Pancreas (tissue), 10 donors: ENCODE results near the gene RYK. TPM values are rescaled to one million over a fixed set of nuclear protein-coding genes. Genes with fewer than 3 reads are reported as not detected.

ENCODE experiments used
- ATAC-seq, 4 donors: fragments of 200-7000 bp; cut with Tn5 transposase; one replicate each; pipeline versions ENCODE4 v1.8.0 to v1.9.1; 2020; ENCODE audit warnings: mild to moderate bottlenecking in 4 of 4, moderate library complexity in 4 of 4
- DNase-seq, 6 donors: peaks; one replicate each; pipeline ENCODE4 v3.0.0-alpha.2; 2020
- FAIRE-seq: peaks from 2 replicates; lab custom pipeline; 2012; peaks lifted over from hg19 to GRCh38; lab: Jason Lieb, UNC
- H3K27ac ChIP-seq, 4 donors: fragments of 200-600 bp; sonication (generic); 1 replicate in 3 of 4; 2 replicates in 1 of 4; pipeline versions ENCODE4 v1.5.0 to v1.8.0; 2020
- H3K27me3 ChIP-seq, 4 donors: fragments of 200-600 bp; one replicate each; pipeline ENCODE4 v1.8.0; 2021
- H3K36me3 ChIP-seq, 3 donors: fragments of 200-600 bp; sonication (generic) in 1 of 3; one replicate each; pipeline versions ENCODE4 v1.5.0 to v1.8.0; 2020 to 2021
- H3K4me1 ChIP-seq, 3 donors: fragments of 200-600 bp; one replicate each; pipeline ENCODE4 v1.8.0; 2021
- H3K4me3 ChIP-seq, 4 donors: fragments of 200-600 bp; sonication (generic) in 2 of 4; one replicate each; pipeline versions ENCODE4 v1.5.0 to v1.8.0; 2020 to 2021
- H3K9me3 ChIP-seq, 4 donors: fragments of 200-600 bp; one replicate each; pipeline ENCODE4 v1.8.0; 2021
- WGBS, 2 donors: extraction: QIAGEN DNeasy Blood & Tissue Kit; methylation state at CpG; one replicate each; pipeline ENCODE4 v1.1.7; 2013; 5-methylcytosine and 5-hydroxymethylcytosine counted together
- intact Hi-C, 3 donors: fragments of 100-400 bp; cut with DNase I; formaldehyde crosslinking; loops; one replicate each; pipeline versions ENCODE4 v1.11.1 to v1.14.2; 2022
- polyA plus RNA-seq, 2 donors: library from polyadenylated mRNA; stranded (reverse); fragments of 200-250 nt; gene quantifications; one replicate each; pipeline ENCODE4 v1.2.3, GENCODE V29; 2013
- total RNA-seq, 6 donors: library from RNA; stranded (reverse); fragmentation: NEBNext Ultra II Directional in 4 of 6; extraction: Animal tissue kit (Norgen Biotek cat#: 25700) in 4 of 6; gene quantifications; one replicate each; pipeline versions ENCODE4 v1.2.1 to v1.2.4, GENCODE V29; 2021 to 2023
- TF ChIP-seq, protein P1 (sequence below), 4 donors: fragments of 200-600 bp; sonication (generic) in 3 of 4; IDR thresholded peaks; one replicate each; pipeline versions ENCODE4 v1.5.0 to v1.8.0; 2021; ENCODE audit warnings: antibody characterized with exemption in 4 of 4
- donor health status: healthy with polysubstance abuse.
- donor health status: DM: no; HTN: no; CAD: no; lungs with moderate emphysema.
- donor health status: DM: no; HTN: no; CAD: no.
- donor health status: control.
- donor health status: control.
- donor health status: Bipolar disorder and iron deficiency.
- donor health status: DM: yes; HTN: yes; CAD: no.
- donor health status: DM: no; HTN: no; CAD: no.
- donor health status: DM: no; HTN: no; CAD: no.
- donor health status: DM: yes; HTN: yes; CAD: no.

Gene RYK
- total and polyA plus RNA-seq, 8 donors, result 13.8 to 31.9 (median 20.5) TPM

- no peak for ATAC-seq
- TF ChIP-seq, protein P1, sequence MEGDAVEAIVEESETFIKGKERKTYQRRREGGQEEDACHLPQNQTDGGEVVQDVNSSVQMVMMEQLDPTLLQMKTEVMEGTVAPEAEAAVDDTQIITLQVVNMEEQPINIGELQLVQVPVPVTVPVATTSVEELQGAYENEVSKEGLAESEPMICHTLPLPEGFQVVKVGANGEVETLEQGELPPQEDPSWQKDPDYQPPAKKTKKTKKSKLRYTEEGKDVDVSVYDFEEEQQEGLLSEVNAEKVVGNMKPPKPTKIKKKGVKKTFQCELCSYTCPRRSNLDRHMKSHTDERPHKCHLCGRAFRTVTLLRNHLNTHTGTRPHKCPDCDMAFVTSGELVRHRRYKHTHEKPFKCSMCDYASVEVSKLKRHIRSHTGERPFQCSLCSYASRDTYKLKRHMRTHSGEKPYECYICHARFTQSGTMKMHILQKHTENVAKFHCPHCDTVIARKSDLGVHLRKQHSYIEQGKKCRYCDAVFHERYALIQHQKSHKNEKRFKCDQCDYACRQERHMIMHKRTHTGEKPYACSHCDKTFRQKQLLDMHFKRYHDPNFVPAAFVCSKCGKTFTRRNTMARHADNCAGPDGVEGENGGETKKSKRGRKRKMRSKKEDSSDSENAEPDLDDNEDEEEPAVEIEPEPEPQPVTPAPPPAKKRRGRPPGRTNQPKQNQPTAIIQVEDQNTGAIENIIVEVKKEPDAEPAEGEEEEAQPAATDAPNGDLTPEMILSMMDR (IDR thresholded peaks at IDR 0.05), result no peak
- Histone ChIP-seq H3K27ac (no peak overlapping the region), H3K9me3 (no peaks in the 10 kb centered on the region), H3K36me3 (no peaks in the 10 kb centered on the region), H3K4me3 (no peak overlapping the region), H3K27me3 (no peaks in the 10 kb centered on the region), H3K4me1 (peaks cover 0 to 10% (median 8%) of the 10 kb centered on the region in 3 donors)
- intact Hi-C loops, result no loop called here
- FAIRE-seq, result no peak
- peak in 2 of 6 donors; percentile 28 to 47 for DNase-seq
- 84% methylated on average over 22 of the region's 22 CpGs for WGBS, 2 donors
Observed at GRCh38 chr3:134251731-134252391, 1.2 kb upstream of the RYK start.

GRCh38 chr3:134249935-134250716 lies 533 bp downstream of the RYK start:
- H3K27me3 ChIP-seq, result no peaks in the 10 kb centered on the region
- peak; percentile 52 to 88 (median 70) for DNase-seq
- H3K9me3 ChIP-seq, result no peaks in the 10 kb centered on the region
- peak overlapping the region; percentile 31 to 87 (median 72) for H3K4me3 ChIP-seq
- peak; percentile 72 to 83 (median 78) for ATAC-seq
- peaks cover 0 to 10% (median 10%) of the 10 kb centered on the region in 3 donors for H3K4me1 ChIP-seq
- FAIRE-seq, result no peak
- 0 to 1% methylated on average over 31 to 85 of the region's 85 CpGs for WGBS, 2 donors
- peak overlapping the region; percentile 75 to 91 (median 84) for H3K27ac ChIP-seq
- intact Hi-C loops, result no loop called here
- no peaks in the 10 kb centered on the region for H3K36me3 ChIP-seq
- TF ChIP-seq, protein P1 (IDR thresholded peaks at IDR 0.05), result no peak

- Histone ChIP-seq H3K9me3 (no peaks in the 10 kb centered on the region), H3K36me3 (no peaks in the 10 kb centered on the region), H3K4me1 (peaks cover 0 to 13% (median 10%) of the 10 kb centered on the region in 3 donors), H3K4me3 (peak overlapping the region; percentile 31 to 87 (median 72)), H3K27ac (peak overlapping the region; percentile 75 to 91 (median 84)), H3K27me3 (no peaks in the 10 kb centered on the region)
- FAIRE-seq, result no peak
- intact Hi-C loops, result no loop called here
- WGBS, 2 donors, result 2 to 3% methylated on average over 4 of the region's 4 CpGs
- ATAC-seq, result no peak
- TF ChIP-seq, protein P1 (IDR thresholded peaks at IDR 0.05), result no peak
- DNase-seq, result no peak
Observed at GRCh38 chr3:134249296-134249841, 1.3 kb downstream of the RYK start.

DNA sequence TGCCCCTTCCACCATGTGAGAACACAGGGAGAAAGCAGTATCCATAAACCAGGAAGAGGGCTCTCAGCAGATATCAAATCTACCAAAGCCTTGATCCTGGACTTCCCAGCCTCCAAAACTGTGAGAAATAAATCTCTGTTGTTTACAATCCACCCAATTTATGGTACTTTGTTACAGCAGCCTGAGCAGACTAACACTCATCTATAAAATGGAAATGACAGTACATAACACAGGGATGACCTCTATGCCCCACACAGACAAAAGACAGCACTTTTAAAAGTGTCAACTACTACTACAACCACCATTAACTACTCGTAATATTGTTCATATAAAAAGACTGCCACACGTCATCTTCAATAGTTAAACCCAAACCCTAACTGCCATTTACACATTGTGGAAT lies 5.7 kb downstream of the RYK start:
- H3K9me3 ChIP-seq, result no peaks in the 10 kb centered on the region
- intact Hi-C loops, result no loop called here
- no peak for DNase-seq
- peaks cover 4 to 13% (median 13%) of the 10 kb centered on the region in 3 donors for H3K4me1 ChIP-seq
- no peak for ATAC-seq
- TF ChIP-seq, protein P1 (IDR thresholded peaks at IDR 0.05), result no peak
- H3K36me3 ChIP-seq, result no peaks in the 10 kb centered on the region
- H3K27ac ChIP-seq, result no peak overlapping the region
- no peak overlapping the region for H3K4me3 ChIP-seq
- no peaks in the 10 kb centered on the region for H3K27me3 ChIP-seq
- 88 to 97% methylated on average over 2 of the region's 2 CpGs for WGBS, 2 donors
- FAIRE-seq, result no peak
